Activated T-cell treated with anti-CD3 and anti-CD28 coated beads for 4 hours (primary cell): ENCODE results near the gene SRF.

Experiments
- DNase-seq: peaks from one replicate; pipeline ENCODE4 v3.0.0-alpha.2; 2020

SRF gene

DNA sequence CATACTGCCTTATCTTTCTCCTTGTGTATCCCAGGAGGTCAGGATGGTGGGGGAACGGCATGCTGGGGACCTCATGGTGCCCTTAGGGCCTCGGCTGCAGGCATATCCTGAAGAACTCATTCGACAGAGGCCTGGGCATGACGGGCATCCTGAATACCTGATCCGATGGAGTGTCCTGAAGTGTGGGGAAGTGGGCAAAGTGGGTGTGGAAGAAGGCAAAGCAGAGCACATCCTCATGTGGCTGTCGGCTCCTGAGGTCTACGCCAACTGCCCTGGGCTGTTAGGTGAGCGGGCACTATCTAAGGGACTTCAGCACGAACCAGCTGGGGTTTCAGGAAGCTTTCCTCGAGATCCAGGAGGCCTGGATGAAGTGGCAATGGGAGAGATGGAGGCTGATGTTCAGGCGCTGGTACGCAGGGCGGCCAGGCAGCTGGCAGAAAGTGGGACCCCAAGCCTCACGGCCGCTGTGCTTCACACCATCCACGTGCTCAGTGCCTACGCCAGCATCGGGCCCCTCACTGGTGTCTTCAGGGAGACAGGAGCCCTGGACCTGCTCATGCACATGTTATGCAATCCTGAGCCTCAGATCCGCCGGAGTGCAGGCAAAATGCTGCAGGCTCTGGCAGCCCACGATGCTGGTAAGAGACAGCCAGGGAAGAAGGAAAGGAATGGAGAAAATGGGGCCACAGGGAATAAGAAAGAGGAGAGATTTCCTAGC lies 13.4 kb downstream of the SRF start:
- no peak for DNase-seq

DNA sequence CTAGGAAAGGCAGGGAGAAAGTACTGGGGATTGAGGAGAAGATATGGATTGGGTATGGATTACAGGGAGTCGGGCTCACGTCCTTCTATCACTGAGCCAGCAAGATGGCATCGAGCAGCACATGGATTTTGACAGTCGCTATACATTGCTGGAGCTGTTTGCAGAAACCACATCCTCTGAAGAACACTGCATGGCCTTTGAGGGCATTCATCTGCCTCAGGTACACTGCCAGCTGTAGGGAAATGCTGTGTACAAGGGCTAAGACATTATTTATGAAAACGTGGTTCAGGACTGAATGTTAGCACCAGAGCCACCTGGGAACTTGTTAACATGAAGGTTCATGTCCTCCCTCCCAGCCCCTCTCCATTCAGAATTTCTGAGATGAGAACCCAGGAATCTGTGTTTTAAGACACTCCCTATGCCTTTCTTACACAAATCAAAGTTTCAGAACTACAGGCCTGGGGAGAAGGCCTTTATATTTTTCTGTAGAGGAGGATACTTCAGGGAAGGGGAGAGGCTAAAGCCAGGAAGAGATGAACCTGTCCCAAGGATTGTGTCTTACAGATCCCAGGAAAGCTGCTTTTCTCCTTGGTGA lies 14.4 kb downstream of the SRF start:
- DNase-seq, result no peak

DNA sequence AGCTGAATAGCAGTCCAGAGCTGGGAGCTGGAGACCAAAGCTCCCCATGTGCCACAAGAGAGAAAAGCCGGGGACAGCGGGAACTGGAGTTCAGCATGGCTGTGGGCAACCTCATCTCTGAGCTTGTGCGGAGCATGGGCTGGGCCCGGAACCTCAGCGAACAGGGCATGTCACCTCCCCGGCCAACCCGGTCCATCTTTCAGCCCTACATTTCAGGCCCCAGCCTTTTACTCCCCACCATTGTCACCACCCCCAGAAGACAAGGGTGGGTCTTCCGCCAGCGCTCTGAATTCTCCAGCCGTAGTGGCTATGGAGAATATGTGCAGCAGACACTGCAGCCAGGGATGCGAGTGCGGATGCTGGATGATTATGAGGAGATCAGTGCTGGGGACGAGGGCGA lies 14.9 kb downstream of the SRF start:
- DNase-seq, result no peak

DNA sequence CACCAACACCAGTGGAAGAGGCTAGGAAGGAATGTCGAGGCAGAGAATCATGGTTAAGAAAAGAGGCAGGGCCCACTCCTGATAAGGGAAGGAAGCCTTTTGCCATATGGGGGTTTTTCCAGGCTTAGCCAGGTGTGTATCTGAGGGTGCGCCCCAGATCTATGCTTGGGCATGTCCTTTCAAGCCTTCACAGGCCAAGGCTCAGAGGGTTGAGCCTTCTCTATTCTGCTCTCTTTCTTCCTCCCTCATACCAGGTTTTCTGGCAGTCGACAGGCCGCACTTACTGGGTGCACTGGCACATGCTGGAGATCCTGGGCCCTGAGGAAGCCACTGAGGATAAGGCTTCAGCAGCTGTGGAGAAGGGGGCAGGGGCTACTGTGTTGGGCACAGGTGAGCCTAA lies 15.6 kb downstream of the SRF start:
- DNase-seq, result no peak

DNA sequence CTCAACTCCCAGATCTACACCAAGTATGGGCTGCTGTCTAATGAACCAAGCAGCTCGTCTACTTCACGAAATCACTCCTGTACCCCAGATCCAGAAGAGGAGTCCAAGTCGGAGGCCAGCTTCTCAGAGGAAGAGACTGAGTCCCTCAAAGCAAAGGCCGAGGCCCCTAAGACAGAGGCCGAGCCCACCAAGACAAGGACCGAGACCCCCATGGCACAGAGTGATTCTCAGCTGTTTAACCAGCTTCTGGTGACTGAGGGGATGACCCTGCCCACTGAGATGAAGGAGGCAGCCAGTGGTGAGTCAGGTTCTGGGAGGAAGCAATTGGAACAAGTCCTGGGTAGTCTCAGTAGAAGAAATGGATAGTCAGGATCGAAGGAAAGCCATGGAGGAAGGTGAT lies 16.8 kb downstream of the SRF start:
- no peak for DNase-seq

DNA sequence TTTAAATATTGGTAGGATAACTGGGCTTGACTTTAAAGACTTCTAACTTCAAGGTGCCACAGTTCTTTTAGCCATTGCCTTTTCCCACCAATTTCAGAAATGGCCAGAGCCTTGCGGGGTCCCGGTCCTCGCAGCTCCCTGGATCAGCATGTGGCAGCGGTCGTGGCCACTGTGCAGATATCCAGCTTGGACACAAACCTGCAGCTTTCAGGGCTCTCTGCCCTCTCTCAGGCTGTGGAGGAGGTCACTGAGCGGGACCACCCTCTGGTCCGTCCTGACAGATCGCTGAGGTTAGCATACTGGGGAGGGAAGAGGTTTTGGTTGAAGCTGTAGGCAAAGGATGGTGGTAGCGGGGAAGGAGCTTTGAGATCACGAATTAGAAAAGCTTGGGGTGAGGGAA lies 17.4 kb downstream of the SRF start:
- DNase-seq, result no peak

DNA sequence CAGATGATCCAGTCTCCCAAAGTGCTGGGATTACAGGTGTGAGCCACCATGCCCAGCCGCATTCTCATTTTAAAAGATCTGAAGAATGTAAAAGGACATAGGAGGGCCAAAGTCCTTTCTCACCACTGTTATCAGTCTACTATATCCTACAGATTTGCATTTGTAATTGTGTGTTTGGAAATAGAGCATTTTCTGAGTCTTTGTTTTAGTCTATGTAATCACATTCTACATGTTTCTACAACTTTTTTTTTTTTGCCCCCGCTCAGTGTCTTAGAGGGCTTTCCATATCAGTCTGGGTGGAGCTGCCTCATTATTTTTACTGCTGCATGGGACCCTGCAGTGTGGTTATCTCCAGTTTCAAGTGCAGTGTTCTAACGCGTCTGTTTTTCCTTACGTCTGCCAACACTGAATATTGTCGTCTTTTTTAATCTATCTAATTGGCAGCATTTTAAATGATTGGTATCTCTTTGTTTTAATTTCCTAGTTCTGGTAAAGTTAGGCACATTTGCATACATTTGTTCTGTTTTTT lies 18.8 kb downstream of the SRF start:
- no peak for DNase-seq

DNA sequence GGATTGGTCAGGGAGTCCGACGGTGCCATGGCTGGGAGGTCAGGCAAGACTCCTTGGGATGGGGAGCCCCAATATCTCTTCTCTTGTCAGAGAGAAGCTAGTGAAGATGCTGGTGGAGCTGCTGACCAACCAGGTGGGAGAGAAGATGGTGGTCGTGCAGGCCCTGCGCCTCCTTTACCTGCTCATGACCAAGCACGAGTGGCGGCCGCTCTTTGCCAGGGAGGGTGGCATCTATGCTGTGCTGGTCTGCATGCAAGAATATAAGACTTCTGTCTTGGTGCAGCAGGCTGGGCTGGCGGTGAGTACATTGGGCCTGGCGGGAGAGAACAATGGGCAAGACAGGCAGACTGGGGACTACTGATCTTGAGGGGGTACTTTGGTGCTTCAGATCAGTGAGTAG lies 21.8 kb downstream of the SRF start:
- no peak for DNase-seq

DNA sequence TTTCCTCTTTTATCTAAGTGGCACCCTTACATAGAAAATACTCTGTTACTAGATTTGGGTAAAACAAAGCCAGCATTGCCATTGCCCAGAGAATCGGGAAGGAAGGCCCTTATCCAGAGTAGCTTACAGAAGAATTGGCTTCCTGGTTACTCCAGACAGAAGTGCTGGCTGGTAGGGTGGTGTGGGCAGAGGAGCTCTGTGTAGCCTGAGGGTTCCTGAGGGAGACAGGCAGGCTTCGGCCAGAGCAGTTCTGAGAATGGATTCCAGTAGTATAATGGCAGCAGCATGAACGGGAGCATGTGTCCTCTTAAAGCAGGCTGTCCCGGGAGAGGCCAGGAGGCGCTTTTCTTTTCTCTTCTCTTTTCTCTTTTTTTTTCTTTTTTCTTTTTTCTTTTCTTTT lies 22.9 kb downstream of the SRF start:
- DNase-seq, result no peak

DNA sequence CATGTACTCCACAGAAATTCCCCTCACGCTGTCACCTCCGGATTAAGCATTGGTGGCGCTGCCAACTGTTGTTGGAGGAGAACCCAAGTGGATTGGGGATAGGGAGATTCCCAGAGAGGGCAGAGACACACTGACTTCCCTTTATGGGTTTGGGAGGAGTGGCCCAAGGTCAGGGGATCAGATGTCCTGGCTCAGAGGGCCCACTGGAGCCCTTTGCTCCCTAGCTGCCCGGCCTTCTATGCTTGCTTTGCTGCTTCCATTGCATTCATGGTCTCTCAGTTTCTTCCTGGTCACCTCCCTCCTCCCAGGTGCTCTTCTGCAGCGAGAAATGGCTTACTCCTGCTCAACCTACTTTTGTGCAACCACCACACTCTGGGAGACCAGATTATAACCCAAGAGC lies 25.3 kb downstream of the SRF start:
- no peak for DNase-seq

DNA sequence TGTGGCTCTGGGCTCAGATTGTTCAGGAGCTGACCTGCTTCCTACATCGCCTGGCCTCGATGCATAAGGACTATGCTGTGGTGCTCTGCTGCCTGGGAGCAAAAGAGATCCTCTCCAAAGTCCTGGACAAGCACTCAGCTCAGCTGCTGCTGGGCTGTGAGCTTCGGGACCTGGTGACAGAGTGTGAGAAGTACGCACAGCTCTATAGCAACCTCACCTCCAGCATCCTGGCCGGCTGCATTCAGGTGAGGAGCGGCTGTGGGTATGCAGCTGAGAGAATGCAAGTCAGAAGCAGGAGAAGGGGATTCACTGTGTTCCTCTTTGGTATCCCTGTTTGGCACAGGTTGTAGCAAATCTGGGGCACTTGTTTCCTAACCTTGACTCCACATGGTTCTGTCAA lies 28.8 kb downstream of the SRF start:
- DNase-seq, result no peak

DNA sequence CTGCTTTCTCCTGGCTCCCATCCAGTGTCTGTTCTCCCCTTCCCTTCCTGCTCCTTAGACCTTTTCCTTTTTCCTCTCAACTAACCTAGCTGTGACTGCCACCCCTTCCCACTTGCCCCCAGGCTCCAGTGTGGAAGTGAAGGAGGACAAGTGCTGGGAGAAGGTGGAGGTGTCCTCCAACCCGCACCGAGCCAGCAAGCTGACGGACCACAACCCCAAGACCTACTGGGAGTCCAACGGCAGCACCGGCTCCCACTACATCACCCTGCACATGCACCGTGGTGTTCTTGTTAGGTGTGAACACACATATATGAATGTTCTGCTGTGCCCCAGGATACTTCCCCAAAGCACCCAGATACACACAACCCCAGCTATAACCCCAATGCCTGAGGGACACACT lies 29.5 kb downstream of the SRF start:
- DNase-seq, result no peak

DNA sequence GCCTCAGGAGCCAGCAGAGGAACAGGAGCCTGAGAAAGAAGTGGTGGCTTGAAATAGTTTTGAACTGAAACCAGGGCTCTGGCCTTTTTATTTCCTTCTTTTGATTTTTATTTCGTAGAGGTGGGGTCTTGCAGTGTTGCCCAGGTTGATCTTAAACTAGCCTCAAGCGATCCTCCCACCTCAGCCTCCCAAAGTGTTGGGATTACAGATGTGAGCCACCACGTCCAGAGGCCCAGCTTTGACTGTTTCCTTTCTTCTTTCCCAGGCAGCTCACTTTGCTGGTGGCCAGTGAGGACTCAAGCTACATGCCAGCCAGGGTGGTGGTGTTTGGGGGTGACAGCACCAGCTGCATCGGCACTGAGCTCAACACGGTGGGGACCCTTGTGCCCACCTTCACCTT lies 31.4 kb downstream of the SRF start:
- DNase-seq, result no peak

DNA sequence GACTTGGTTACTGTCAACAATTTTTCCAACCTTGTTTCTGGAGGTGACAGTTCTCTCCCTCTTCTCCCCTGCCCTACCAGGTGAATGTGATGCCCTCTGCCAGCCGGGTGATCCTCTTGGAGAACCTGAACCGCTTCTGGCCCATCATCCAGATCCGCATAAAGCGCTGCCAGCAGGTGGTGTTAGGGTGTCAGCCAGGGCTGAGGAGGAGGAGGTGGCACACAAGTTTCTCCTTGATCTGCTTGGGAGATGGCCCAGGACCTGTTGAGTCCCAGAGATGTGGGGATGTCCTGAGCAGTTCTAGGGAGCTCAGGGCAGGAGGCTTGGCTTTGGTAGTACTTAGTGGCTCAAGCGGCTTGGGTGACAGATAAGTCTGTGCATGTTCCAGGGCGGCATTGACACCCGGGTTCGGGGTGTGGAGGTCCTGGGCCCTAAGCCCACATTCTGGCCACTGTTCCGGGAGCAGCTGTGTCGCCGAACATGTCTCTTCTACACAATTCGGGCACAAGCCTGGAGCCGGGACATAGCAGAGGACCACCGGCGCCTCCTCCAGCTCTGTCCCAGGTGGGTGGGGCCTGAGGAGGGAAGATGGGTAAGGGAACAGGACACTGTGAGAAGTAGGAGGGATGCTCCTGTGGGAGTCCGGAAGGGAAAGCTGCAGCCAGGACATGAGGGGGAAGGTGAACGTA lies 32.1 kb downstream of the SRF start:
- no peak for DNase-seq

DNA sequence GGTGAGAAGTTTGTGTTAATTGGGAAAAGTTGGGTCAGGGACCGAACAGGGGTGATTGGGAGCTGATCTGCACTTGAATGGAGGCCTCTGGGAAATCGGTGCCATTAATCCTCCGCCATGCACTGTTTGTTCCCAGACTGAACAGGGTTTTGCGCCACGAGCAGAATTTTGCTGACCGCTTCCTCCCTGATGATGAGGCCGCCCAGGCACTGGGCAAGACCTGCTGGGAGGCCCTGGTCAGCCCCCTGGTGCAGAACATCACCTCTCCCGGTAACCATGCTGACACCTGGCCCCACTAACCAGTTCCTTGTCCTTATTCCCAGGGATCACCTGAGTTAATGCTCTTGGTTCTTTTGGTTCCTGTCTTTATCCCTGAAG lies 32.6 kb downstream of the SRF start:
- DNase-seq, result no peak

DNA sequence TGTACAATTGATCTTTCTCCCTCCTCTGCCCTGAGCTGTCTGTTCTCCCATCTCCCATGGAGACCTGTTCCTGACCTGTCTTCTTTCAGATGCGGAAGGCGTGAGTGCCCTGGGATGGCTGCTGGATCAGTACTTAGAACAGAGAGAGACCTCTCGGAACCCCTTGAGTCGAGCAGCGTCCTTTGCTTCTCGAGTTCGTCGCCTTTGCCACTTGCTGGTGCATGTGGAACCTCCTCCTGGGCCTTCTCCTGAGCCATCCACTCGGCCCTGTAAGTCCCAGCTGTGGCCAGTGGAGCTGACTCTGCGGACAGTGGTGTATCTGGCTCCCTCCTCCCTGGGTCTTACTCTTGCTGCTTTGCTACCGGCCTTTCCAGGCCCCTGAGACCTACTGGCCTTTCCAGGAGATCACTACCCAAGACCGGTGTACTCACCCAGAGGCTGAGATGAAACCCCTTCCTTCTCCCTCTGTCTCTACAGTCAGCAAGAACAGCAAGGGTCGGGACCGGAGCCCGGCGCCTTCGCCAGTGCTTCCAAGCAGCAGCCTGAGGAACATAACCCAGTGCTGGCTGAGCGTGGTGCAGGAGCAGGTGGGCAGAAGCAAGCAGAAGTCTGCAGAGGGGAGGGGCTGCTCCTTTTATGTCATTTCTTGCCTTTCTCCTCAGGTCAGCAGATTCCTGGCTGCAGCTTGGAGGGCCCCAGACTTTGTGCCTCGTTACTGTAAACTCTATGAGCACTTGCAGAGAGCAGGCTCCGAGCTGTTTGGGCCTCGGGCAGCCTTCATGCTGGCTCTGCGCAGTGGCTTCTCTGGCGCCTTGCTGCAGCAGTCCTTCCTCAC lies 33.4 kb downstream of the SRF start:
- DNase-seq, result no peak

DNA sequence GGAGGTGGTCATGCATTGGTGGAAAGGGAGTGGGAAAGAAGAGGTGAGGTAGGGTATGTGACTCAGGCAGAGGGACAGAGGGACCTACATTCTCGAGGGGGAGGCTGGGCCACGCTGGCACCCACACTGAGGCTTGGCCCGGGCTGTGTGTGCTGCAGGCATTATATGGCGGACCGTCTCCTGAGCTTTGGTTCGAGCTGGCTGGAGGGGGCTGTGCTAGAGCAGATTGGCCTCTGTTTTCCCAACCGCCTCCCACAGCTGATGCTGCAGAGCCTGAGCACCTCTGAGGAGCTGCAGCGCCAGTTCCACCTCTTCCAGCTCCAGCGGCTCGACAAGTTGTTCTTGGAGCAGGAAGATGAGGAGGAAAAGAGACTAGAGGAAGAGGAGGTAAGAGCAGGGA lies 34.8 kb downstream of the SRF start:
- no peak for DNase-seq

DNA sequence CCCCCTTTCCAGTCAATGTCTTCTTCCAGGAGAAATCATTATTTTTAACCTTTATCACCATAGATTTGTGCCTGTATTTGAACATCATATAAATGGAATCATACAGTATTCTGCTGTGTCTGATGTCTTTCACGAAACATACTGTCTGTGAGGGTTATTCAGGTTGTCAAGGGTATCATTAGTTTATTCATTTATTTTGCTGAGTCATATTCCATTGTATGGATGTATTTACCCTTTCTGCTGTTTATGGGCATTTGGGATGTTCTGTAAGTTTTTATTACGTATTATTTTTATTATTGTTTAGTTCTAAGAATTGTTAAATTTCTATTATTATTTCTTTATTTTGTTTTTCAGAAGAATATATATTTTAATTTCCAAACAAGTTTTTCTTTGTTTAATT lies 36.2 kb downstream of the SRF start:
- no peak for DNase-seq

DNA sequence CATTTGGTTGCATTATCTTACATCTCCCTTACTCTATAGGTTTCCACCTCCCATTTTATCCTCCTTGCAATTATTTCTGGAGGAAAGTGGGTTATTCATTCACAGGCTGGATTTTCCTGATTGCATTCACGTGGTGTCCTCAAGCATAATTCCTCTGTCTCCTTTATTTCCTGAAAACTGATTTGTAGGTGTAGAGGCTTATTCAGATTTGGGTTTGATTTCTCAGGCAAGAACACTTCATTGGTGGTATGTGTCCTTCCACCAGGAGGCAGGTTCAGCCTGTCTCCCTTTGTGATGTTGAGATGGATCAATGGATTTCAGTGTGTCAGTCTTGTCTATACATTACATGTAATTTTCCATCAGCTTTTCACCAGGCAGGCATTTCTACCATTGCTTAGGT lies 40.9 kb downstream of the SRF start:
- DNase-seq, result no peak

DNA sequence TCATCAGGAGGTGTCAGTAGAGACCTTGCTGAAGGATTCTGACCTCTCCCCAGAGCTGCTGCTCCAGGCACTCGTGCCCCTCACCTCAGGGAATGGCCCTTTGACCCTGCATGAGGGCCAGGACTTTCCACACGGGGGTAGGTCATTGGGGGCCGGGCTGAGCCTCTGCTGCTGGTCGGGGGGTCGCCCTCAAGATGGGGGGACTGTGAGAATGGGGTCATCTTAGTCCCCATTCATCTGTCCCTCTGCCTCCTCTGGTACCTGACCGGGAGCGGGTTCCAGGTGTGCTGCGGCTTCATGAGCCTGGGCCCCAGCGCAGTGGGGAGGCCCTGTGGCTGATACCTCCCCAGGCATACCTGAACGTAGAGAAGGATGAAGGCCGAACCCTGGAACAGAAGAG lies 42.4 kb downstream of the SRF start:
- no peak for DNase-seq

DNA sequence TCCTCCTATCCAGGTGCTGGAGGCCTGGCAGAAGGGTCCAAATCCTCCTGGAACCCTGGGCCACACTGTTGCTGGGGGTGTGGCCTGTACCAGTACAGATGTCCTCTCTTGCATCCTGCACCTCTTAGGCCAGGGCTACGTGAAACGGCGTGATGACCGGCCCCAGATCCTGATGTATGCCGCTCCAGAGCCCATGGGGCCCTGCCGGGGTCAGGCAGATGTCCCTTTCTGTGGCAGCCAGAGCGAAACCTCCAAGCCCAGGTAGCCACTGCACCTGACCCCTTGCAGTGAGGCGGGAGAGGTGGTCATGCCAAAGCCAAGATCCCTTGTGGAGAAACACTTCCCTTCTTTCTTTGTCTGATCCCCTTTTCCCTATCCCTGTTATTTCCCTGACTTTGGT lies 44.0 kb downstream of the SRF start:
- no peak for DNase-seq

DNA sequence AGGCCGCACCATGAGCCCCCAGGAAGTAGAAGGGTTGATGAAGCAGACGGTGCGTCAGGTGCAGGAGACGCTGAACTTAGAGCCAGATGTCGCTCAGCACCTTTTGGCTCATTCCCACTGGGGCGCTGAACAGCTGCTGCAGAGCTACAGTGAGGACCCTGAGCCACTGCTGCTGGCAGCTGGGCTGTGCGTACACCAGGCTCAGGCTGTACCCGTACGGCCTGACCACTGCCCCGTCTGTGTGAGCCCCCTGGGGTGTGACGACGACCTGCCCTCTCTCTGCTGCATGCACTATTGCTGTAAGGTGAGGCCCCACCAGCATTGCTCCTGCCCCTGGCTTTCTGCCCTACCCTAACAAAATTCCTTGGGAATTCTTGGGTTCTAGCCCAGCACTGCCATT lies 45.1 kb downstream of the SRF start:
- DNase-seq, result no peak

DNA sequence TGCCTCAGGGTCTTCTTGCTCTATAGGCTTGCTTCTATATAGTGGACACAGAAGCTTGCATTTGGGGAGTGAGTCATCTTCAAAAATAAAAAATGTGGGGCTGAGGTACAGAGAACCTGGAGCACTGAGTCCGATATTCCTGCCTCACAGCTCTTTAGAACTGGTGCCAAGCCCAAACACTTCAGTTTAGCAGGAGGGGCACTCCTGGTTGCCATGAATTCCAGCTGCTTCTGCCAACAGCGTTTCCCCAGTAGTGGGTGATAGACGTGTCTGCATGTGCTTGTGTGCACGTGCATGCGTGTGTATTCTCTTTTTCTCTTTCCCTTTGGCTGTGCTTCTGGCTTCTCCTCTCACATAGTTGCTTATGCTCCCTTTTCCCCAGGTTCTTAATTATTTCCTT lies 46.3 kb downstream of the SRF start:
- no peak for DNase-seq

DNA sequence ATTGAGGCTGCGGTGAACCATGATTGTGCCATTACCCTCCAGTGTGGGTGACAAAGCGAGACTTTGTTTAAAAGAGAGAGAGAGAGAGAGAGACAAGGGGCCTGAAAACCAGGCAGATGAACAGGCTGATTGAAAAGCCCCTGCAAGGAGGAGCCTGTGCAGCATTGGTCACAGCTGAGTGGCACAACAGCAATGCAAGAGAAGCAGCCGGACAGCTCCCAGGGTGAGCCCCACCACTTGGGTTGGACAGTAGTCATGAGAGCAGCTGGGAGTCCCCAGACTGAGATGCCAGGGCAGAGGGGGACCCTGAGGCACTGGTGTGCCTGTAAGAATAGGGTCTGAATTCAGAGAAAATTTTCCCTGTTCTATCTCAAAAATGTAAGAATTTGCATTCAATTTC lies 48.0 kb downstream of the SRF start:
- DNase-seq, result no peak
